ENCODE measurements around the gene EEF1AKMT2.

GRCh38 chr10:124742413-124743190 lies 49.1 kb downstream of the EEF1AKMT2 start:
- peak; percentile 22 for TF ChIP-seq CTCF (conservative IDR thresholded peaks at IDR 0.05)
- TF ChIP-seq ZFX (IDR thresholded peaks at IDR 0.05): no peak
